HG02970 (cell line): Measurements from ENCODE around the gene FRG1.
"Not testable (repeated sequence)": the region's sequence is repeated elsewhere in the genome, so short reads cannot be mapped to it uniquely, and the experiment has no call there.

Source experiments
- ATAC-seq: cut with Tn5 transposase; IDR thresholded peaks from one replicate; pipeline ENCODE4 v1.9.1; 2021; ENCODE audit warnings: mild to moderate bottlenecking, moderate library complexity, moderate number of reproducible peaks; ENCODE audit not compliant: unreplicated experiment, low FRiP score

Gene FRG1

DNA sequence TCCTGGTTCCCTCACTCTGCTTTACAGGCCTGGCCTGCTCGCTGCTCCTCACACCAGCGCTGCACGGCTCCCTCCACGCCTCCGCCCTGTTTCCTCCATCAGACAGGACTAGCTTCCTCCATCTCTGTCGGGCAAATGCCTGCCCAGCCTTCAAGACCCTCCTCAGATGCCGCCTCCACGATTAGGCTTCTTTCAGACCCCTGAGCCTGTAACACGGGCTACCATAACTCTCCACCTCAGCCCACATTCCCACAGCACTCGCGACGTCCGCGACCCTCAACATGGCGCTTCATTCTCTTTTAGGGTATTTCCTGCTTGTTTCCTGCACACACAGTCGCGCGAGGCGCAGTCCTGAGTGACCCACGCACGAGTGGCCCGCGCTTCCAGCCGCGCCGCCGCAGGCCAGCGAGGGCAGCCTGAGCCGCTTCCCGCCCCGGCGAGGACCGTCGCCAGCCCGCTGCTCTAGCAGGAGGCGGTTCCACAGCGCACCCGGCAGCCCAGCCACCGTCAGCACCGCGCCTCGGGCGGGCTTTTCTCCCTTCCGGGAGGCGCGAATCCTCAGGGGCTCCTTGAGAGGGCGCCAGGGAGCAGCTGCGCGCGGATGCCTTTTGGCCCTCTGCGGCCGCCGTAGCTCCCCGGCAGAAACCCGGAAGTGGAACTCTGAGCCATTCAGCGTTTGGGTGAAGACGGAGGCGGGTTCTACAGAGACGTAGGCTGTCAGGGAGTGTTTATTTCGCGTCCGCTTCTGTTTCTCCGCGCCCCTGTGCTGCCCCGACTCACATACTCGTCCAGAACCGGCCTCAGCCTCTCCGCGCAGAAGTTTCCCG, at the start of gene FRG1:
Gene FRG1 (plus strand): TSS at position 695 of the 827 bp plus-strand sequence. CDS start 138 bp downstream, outside the sequence.
- ATAC-seq = peak; percentile 100

DNA sequence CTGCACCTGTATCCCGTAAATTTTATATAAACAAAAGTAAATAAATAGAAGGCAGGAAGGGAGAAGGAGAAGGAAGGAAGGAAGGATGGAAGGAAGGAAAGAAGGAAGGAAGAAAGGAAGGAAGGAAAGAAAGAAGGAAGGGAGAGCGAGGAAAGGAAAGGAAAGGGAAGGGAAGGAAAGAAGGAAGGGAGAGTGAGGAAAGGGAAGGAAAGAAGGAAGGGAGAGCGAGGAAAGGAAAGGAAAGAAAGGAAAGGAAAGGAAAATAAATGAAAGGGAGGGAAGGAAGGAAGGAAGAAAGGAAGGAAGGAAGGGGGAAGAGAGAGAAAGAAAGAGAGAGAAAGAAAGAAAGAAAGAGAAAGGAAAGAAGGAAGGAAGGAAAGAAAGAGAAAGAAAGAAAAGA, 43.0 kb upstream of the FRG1 start:
- no peak for ATAC-seq

DNA sequence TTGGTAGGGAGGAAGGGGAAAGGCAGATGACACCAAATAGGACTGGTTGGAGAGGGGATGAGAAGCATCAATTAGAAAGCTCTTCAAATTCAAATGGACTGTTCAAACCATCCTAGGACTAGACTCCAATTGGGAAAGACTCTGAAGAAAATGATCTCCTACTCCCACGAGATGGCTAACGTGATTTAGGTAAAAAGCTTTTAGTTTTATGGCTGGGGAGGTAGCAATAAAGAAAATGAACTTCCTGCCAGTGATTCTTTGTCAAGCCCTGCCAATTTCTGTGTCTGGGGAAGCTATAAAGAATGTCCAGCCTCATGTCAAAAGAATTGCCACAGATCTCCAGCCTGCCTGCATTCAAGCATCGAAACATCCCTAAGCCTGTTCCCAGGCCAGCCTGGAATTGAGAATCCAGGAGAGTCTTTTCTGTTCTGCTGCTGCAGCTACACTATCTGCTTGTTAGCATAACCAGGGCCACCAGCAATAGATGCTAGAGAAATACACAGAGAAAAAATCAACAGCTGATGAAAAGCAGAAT, 41.1 kb upstream of the FRG1 start:
- ATAC-seq = not testable (repeated sequence)

DNA sequence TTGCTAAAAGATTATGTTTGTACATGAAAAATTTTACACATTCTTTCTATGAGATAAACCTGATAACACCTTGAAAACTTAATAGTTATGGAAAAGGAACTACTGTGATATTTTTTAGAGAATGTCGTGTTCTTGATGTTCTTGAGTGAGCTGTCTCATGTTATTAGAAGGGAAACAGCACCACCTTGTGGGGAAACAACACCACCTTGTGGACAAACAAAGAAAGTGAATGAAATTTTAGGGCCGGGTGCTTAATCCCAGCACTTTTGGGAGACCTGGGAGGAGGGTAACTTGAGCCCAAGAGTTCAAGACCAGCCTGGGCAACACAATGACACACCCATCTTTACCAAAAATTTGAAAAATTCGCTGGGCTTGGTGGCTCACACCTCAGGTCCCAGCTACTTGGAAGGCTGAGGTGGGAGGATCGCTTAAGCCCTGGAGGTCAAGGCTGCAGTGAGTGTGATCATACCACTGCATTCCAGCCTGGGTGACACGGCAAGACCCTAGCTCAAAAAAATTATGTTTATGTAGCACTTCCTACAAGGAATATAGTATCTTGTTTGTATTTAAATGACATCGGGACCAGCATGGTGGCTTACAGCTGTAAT, 36.1 kb upstream of the FRG1 start:
- not testable (repeated sequence) for ATAC-seq

DNA sequence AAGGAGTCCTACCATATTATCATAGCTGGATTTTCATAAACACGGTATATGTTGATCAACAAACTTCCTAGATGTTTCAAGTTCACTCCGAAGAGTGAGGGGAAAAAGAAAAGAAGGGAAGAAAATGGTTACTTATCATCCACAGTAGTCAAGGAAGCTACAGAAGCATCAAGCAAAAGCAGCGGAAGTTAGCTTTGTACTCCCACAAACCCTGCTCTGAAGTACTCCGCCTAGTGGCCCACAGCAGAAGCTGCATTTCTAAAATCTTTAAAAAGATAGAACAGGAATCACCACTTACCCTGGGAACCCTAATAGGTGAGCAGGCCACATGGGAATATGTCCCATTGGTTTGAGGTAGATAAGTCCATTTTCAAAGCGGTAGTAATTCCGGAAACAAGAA, 28.5 kb upstream of the FRG1 start:
- no peak for ATAC-seq

DNA sequence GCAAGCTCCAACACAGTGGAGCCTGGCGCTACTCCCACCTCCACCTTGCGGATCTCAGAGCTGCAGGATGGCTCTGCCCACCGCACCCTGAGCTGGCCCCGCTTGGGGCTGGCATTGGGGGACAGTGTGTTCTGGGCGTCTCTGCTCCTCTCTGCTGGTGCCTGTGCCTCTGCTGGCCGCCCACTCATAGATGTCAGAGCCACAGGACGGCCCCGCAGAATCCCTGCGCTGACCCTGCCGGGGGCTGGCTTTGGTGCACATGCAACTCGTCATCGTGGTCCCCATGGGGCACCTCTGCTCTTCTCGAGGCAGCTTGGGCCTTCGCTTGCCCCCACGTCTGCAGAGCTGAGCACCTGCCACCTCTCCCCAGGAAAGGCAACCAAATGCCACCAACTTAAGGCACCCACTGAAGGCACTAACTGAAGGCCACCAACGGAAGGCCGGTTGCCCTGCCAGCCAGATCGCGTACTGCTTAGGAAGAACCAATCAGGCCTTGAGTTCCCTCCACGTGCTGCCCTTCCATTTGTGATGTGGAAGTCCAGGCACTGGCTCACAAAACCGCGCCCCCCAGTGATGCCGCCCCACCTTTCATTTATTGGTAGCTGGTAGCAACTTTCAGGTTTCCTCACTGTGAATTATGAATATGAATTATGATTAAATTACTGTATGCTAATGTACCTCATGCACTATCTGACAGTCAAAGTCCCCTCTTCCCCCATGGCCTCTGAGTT, 23.3 kb upstream of the FRG1 start:
- no peak for ATAC-seq

DNA sequence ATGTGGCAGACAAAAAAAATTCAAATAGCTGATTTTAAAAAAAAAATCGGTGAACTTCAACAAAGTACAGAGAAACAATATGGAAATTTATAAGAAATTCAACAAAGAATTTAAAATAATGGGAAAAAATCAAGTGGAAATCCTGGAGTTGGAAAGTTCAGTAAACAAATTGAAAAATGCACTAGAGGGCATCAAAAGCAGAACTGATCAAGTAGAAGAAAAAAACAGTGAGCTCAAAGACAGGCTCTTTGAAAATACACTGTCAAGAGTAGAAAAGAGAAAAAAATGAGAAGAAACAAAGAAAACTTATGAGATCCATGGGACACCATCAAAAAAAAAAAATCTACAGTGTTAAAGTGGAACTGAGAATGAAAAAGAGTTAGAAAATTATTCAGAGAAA, 19.6 kb upstream of the FRG1 start:
- no peak for ATAC-seq

DNA sequence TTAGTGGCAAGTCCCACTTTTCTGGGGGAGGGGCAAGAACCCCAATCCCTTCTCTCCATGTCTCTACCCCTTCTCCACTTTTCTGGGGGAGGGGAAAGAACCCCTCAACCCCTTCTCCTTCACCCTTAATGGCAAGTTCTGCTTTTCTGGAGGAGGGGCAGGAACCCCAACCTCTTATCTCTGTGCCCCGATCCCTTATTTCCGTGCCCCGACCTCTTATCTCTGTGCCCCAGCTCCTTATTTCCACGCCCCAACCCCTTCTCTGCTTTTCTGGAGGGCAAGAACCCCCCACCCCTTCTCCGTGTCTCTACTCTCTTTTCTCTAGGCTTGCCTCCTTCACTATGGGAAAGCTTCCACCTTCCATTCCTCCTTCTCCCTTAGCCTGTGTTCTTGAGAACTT, 13.9 kb upstream of the FRG1 start:
- not testable (repeated sequence) for ATAC-seq

DNA sequence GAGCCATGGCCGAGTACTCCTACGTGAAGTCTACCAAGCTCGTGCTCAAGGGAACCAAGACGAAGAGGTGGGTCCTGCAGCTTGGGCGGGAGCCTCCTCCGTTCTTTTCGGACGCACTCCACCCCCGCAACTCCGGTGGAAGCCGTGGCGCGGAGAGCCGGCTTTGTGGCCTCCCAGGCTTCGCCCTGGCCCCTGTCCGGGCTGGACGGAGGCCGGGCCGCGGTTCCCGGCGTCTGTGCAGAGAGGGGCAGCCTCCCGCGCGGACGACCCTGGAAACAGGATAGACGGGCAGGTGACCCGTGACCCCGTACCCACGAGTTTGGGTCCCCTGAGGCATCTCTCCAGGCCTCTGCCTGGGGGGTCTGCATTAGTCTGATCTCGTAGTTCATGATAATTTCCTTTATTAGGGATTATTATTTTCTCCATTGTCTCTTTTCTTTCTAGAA, 356 bp downstream of the FRG1 start:
- ATAC-seq = no peak

DNA sequence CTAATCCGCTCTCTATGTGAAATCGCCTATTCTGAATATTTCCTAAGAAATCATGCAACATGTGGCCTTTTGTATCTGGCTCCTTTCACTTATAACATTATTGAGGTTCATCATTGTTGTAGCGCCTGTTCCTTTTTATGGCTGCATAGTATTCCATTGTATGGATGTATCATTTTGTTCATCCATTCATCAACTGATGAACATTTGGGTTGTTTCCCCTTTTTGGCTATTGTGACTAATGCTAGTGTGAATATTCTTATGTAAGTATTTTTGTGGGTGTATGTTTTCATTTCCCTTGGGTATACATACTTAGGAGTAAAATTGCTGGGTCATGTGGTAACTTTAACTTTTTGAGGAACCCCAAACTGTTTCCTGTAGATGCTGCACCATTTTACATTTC, 1.7 kb downstream of the FRG1 start:
- not testable (repeated sequence) for ATAC-seq

DNA sequence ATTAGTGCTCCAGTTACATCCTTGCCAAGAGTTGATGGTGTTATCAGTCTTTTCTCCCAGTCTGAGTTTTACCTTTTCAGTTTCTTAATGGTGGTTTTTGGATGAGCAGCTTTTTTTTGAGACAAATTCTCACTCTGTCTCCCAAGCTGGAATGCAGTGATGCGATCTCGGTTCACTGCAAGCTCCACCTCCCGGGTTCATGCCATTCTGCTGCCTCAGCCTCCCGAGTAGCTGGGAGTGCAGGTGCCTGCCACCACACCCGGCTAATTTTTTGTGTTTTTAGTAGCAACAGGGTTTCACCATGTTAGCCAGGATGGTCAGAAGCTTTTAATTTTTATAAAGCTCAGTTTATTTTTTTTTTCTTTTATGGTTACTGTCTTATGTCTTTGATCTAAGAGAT, 3.4 kb downstream of the FRG1 start:
- ATAC-seq = not testable (repeated sequence)

DNA sequence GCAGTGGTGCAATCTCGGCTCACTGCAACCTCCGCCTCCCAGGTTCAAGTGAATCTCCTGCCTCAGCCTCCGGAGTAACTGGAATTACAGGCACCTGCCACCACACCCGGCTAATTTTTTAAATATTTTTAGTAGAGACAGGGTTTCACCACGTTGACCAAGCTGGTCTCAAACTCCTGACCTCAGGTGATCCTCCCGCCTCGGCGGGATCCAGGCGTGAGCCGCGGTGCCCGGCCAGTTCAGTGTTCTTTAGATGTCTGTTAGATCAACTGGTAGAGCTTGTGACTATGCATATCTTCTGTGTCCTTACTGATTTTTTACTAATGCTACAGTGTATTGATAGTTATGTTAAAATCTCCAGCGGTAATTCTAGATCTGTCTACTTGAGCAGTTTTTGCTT, 6.2 kb downstream of the FRG1 start:
- not testable (repeated sequence) for ATAC-seq

DNA sequence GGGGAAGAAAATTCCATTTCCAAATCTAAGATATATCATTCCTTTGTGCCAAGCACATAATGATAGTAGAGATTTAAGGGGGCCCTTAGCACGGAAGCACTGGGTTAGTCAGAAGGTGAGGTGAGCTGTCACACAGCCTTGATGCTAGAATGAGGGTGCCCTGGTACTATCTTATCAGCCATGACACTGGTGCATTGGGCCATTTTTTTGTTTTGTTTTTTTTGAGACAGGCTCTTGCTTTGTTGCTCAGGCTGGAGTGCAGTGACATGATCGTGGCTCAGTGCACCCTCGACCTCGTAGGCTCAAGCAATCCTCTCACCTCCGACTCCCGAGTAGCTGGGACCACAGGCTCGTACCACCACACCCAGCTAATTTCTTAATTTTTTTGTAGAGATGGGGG, 7.8 kb downstream of the FRG1 start:
- not testable (repeated sequence) for ATAC-seq

DNA sequence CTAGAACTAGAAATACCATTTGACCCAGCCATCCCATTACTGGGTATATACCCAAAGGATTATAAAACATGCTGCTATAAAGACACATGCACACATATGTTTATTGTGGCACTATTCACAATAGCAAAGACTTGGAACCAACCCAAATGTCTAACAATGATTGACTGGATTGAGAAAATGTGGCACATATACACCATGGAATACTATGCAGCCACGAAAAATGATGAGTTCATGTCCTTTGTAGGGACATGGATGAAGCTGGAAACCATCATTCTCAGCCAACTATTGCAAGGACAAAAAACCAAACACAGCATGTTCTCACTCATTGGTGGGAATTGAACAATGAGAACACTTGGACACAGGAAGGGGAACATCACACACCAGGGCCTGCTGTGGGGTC, 28.6 kb downstream of the FRG1 start:
- ATAC-seq = not testable (repeated sequence)

DNA sequence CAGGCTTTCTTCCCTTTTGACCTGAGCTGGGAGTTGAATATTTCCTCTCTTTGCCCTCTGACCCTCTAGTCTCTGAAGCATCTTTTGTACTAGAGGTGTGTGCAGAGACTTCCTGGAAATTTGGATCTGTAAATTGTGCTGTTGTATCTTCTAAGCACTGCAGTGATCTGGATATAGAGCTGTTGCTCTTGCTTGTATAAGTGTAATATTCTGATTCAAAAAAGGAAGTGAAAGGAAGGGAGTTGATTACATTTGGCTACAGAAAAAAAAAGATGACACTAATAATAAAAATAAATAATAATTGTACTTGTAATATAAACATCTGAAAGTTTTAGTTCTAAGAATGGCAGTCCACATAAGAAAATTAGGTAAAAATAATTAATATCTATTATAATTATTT, 33.0 kb downstream of the FRG1 start:
- no peak for ATAC-seq

DNA sequence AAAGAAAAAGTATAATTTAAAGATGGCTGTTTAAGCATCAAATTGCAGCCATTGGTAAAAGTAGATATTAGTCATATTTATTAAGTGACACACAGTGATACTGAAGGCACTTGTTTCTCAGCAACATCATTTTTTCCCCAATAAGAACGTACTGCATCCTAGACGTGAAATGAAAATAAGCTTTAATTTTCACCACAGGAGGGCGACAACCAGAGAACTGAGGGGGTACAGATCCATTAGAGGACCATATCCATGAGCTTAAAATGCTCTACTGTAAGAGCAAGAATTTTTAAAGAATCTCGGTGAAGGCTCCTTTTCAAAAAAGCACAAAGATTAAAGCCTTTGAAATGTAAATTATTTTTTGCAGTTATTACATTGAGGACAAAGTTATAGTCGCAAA, 33.4 kb downstream of the FRG1 start:
- no peak for ATAC-seq

DNA sequence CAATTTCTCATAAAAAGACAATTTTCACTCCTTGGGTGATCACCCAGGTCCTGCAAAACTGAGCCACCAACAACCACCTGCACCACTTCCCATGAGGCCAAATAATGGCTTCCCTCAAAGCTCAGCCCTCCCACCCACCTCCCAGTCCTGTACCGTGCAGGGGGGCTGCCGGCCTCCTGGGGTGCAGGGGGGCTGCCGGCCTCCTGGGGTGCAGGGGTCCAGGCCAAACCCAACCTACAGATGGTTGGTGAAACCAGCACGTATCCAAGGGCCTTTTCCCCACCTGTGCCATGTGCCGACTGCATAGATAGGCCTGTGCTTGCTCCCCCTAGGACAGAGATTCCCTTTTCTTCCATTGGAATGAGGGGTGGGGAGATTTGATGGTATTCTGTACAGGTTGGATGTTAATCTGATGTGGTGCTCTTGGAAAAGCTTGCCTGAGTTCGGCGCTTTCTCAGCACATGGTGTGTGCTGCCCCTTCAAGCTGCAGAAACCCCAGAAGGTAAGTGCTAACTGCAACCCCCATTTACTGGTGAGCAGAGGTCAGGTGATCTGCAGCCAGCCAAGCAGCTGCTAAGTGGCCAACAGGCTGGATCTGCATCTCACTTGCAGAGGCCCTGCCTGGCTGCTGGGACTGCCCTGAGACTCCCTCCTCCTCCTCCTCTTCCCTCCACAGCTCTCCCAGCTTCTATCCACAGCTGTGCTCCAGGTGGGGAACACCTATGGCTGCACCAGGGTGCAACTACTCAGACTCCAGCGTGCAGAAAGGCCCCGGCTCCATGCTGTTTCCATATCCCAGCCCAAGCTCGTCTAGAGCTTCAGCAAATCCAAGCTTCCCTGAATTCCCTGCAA, 38.8 kb downstream of the FRG1 start:
- ATAC-seq = no peak

DNA sequence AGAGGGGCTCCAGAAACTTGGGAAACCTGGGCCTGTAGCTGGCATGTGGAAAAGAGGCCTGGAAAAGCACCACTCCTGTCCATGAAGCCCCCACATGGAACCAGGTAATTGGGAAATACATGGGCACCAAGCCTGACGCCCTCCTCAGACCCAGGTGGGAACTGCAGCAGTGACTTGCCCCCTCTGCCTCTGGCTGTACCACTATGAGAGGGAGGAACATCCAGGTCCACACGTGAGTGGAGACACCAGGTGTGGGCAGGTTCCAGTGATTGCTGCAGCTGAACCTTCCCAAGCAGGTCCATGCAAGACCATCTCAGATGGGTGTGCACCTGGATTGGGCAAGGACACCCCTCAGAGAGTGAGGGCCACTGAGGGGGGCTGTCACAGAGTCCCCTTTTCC, 39.6 kb downstream of the FRG1 start:
- ATAC-seq = not testable (repeated sequence)

DNA sequence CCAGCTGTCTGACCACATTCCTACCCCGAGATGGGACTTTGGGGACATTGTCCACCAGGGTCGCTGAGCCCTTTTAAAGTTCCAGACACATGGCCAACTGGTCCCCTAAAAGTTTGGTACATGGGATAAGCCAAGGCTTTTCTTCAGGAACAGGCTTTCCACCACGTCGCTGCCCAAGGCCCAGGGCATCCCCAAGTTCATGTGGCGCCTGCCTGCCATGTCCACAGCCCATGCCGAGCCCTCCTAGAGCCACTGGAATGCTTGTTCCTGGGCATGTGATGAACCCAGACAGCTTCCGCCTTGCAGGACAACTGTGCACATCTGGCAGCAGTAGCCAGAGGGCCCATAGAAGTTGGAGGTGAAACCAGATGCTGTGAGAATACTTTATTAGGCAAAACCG, 41.3 kb downstream of the FRG1 start:
- no peak for ATAC-seq

DNA sequence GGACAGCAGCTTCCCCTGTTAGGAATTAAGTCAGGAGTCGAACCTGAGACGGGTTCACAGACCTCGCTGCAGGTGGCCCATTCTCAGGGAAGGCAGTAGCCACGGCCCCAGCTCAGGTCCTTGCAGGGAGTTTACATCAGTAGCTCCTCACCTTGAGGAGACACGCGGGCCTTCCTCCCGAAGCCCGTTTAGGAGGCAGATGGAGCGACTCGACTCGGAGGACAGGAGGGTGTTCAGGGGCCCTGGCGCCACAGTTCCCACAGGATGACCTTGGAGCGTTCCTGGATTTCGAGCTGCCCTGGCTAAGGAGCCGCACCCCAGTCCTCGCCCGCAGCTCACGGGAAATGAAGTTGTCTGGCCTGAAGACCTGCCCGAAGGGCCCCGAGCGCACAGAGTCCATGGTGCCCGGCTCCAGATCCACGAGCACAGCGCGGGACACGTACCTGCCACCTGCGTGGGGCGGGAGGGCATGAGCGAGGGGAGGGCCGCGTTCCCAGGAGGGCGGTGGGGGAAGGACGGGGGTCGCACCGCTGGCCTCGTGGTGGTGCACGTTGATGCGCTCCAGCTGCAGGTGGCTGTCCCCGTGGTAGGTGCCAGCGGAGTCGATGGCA, 43.3 kb downstream of the FRG1 start:
- not testable (repeated sequence) for ATAC-seq
